Lower leg skin (tissue), 4 donors: Measurements from ENCODE around the gene ZDHHC17. TPM values are rescaled to one million over a fixed set of nuclear protein-coding genes. Genes with fewer than 3 reads are reported as not detected.

Experiments
- DNase-seq, 2 donors: peaks; one replicate each; pipeline ENCODE4 v3.0.0-alpha.2; 2019; ENCODE audit warnings: low spot score in 2 of 2
- H3K4me3 ChIP-seq: fragments of 200-600 bp; sonication (generic); 2 replicates; pipeline ENCODE4 v1.5.1; 2017; ENCODE audit warnings: mild to moderate bottlenecking, low read depth; ENCODE audit not compliant: poor library complexity, severe bottlenecking
- CTCF ChIP-seq, 3 donors: fragments of 450-650 bp; IDR thresholded peaks; one replicate each; pipeline ENCODE4 v1.5.1; 2016; ENCODE audit warnings: antibody characterized with exemption in 3 of 3, mild to moderate bottlenecking in 3 of 3, moderate library complexity in 2 of 3
- POLR2A ChIP-seq, 2 donors: fragments of 450-650 bp; IDR thresholded peaks; one replicate each; pipeline ENCODE4 v1.6.1; 2016 to 2017; ENCODE audit warnings: antibody characterized with exemption in 2 of 2, mild to moderate bottlenecking in 1 of 2, moderate library complexity in 1 of 2
- WGBS, 2 donors: methylation state at CpG; one replicate each; pipeline ENCODE4 v1.1.5; 2018; 5-methylcytosine and 5-hydroxymethylcytosine counted together
- intact Hi-C: fragments of 100-400 bp; cut with DNase I; formaldehyde crosslinking; loops from one replicate; pipeline ENCODE4 v1.15.0; 2023; ENCODE audit warnings: low total_unique reads
- total RNA-seq, 4 donors: library from RNA; depleted of rRNA; stranded (reverse); fragments of >200 nt; gene quantifications; one replicate each; pipeline ENCODE4 v1.1.0, GENCODE V29; 2016

The ZDHHC17 gene
- total RNA-seq, 4 donors from 2014 or later, result 10.5 to 18.7 (median 13.0) TPM

DNA sequence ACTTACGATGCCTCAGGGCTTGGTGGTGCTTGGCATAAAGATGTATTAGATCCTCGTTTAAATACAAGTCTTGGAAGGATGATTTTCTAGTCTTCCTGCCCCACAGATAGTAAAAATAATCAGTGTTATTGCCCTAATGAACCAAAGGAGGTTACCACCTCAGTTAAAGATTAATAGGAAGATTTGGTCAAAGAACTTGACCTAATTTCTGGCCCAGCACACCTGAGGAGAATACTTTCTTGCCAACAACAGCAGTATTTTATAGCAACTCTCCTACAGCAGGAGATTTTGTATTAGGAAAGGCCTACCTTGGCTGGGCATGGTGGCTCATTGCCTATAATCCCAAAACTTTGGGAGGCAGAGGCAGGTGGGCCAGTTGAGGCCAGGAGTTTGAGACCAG, 83.3 kb downstream of the ZDHHC17 start:
- TF ChIP-seq CTCF (IDR thresholded peaks at IDR 0.05), result no peak
- TF ChIP-seq POLR2A (IDR thresholded peaks at IDR 0.05), result no peak
- intact Hi-C loops, result no loop called here
- H3K4me3 ChIP-seq, result no peak overlapping the region
- DNase-seq, result no peak
- WGBS, 2 donors, result 71 to 80% methylated on average over 2 of the region's 2 CpGs

DNA sequence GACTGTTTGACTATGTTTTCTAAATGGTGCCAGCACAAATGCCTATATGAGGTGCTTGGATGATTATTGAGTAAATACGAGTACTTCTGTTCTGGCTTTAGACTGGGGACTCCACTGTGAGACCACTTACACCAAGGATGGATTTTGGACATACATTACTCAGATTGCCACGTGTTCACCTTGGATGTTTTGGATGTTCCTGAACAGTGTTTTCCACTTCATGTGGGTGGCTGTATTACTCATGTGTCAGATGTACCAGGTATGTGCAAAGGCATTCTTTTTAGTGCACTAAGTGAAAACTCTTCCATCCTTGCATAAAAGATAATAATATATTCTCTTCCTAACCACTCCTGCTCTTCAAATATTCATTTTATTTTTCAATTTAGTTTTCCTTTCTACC, 84.2 kb downstream of the ZDHHC17 start:
- TF ChIP-seq POLR2A (IDR thresholded peaks at IDR 0.05), result no peak
- TF ChIP-seq CTCF (IDR thresholded peaks at IDR 0.05), result no peak
- WGBS, 2 donors, result 91 to 97% methylated on average over 2 of the region's 2 CpGs
- no peak overlapping the region for H3K4me3 ChIP-seq
- DNase-seq, result no peak
- intact Hi-C loops, result no loop called here

- TF ChIP-seq POLR2A (IDR thresholded peaks at IDR 0.05) (no peak), CTCF (IDR thresholded peaks at IDR 0.05) (no peak)
- no peak overlapping the region for H3K4me3 ChIP-seq
- WGBS, 2 donors, result 98 to 100% methylated on average over 1 of the region's 1 CpG
- no peak for DNase-seq
- intact Hi-C loops, result no loop called here
Observed at GRCh38 chr12:76852106-76852505, 88.2 kb downstream of the ZDHHC17 start.

DNA sequence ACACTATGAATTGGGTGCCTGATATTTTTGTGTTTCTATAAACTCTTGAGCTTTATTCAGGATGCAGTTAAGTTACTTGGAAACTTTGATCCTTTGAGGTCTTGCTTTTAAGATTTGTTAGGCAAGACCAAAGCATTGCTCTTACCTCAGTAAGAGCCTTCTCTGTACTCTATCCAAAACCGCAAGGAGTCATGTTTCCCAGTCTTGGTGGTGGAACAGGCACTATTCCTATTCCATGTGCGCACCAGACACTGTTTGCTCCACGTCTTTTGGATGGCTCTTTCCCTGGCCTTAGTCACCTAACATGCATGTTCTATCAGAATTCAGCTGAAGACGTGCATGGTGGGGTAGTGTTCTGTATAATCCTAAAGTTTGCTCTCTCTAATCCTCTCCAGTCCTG, 91.4 kb downstream of the ZDHHC17 start:
- TF ChIP-seq CTCF (IDR thresholded peaks at IDR 0.05) (no peak), POLR2A (IDR thresholded peaks at IDR 0.05) (no peak)
- intact Hi-C loops, result no loop called here
- no peak overlapping the region for H3K4me3 ChIP-seq
- WGBS, 2 donors, result 95 to 96% methylated on average over 4 of the region's 4 CpGs
- DNase-seq, result no peak

GRCh38 chr12:76856018-76856644, 92.2 kb downstream of the ZDHHC17 start:
- intact Hi-C loops, result no loop called here
- DNase-seq, result no peak
- WGBS, 2 donors, result 87 to 90% methylated on average over 1 of the region's 1 CpG
- H3K4me3 ChIP-seq, result no peak overlapping the region
- TF ChIP-seq CTCF (IDR thresholded peaks at IDR 0.05) (no peak), POLR2A (IDR thresholded peaks at IDR 0.05) (no peak)

- H3K4me3 ChIP-seq, result no peak overlapping the region
- 77 to 84% methylated on average over 4 of the region's 4 CpGs for WGBS, 2 donors
- intact Hi-C loops, result no loop called here
- DNase-seq, result no peak
- no peak for TF ChIP-seq CTCF (IDR thresholded peaks at IDR 0.05)
- no peak for TF ChIP-seq POLR2A (IDR thresholded peaks at IDR 0.05)
Observed at GRCh38 chr12:76859611-76860010, 95.7 kb downstream of the ZDHHC17 start.
